DMS153 (cell line): ENCODE data around the gene SS18L1.

Experiments used
- DNase-seq: peaks from one replicate; lab custom pipeline; 2025; lab: John Stamatoyannopoulos, UW

The SS18L1 gene

GRCh38 chr20:62212299-62212698 lies 68.7 kb downstream of the SS18L1 start:
- DNase-seq, result no peak

- DNase-seq, result no peak
Observed at GRCh38 chr20:62214067-62214466, 70.5 kb downstream of the SS18L1 start.

- no peak for DNase-seq
Observed at GRCh38 chr20:62215020-62215990, 71.7 kb downstream of the SS18L1 start.

GRCh38 chr20:62215991-62216635 lies 72.5 kb downstream of the SS18L1 start:
- no peak for DNase-seq

- DNase-seq, result no peak
Observed at GRCh38 chr20:62216636-62217566, 73.3 kb downstream of the SS18L1 start.

GRCh38 chr20:62217913-62218773 lies 74.6 kb downstream of the SS18L1 start:
- no peak for DNase-seq

GRCh38 chr20:62219101-62219991 lies 75.8 kb downstream of the SS18L1 start:
- no peak for DNase-seq

GRCh38 chr20:62219992-62220665 lies 76.6 kb downstream of the SS18L1 start, which contains the start of gene HRH3:
HRH3 (minus strand) TSS chr20:62220278; CDS start chr20:62219970, 308 bp downstream.
- DNase-seq, result no peak

GRCh38 chr20:62220666-62221568 lies 77.3 kb downstream of the SS18L1 start:
- DNase-seq, result no peak

- DNase-seq, result no peak
Observed at GRCh38 chr20:62222266-62222850, 78.8 kb downstream of the SS18L1 start.

GRCh38 chr20:62222972-62223371 lies 79.4 kb downstream of the SS18L1 start:
- DNase-seq, result no peak

GRCh38 chr20:62223571-62223970 lies 80.0 kb downstream of the SS18L1 start:
- no peak for DNase-seq

GRCh38 chr20:62224113-62224855 lies 80.7 kb downstream of the SS18L1 start:
- DNase-seq, result no peak

- no peak for DNase-seq
Observed at GRCh38 chr20:62225026-62225425, 81.5 kb downstream of the SS18L1 start.

- no peak for DNase-seq
Observed at GRCh38 chr20:62225820-62226635, 82.5 kb downstream of the SS18L1 start.
